Ectodermal cell (in vitro differentiated cells): Measurements from ENCODE around the gene MUC12.
"Not testable (repeated sequence)": the region's sequence is repeated elsewhere in the genome, so short reads cannot be mapped to it uniquely, and the experiment has no call there.

ENCODE experiments used
- H3K27ac ChIP-seq: 2 replicates; pipeline ENCODE4 v1.7.0; 2013; ENCODE audit warnings: mild to moderate bottlenecking, low read depth, low read length; ENCODE audit not compliant: insufficient read depth, poor library complexity, severe bottlenecking
- H3K27me3 ChIP-seq: 2 replicates; pipeline ENCODE4 v1.7.0; 2013; ENCODE audit warnings: mild to moderate bottlenecking, low read length; ENCODE audit not compliant: insufficient read depth, control insufficient read depth, poor library complexity, severe bottlenecking
- H3K36me3 ChIP-seq: one replicate; pipeline ENCODE4 v1.7.0; 2013; ENCODE audit warnings: low read length; ENCODE audit not compliant: control insufficient read depth, insufficient read depth
- H3K4me1 ChIP-seq: one replicate; pipeline ENCODE4 v1.7.0; 2013; ENCODE audit warnings: low read length; ENCODE audit not compliant: control insufficient read depth, insufficient read depth
- H3K4me3 ChIP-seq: 2 replicates; pipeline ENCODE4 v1.7.0; 2013; ENCODE audit warnings: low read depth, low read length, control low read depth; ENCODE audit not compliant: insufficient read depth
- H3K9me3 ChIP-seq: 2 replicates; pipeline ENCODE4 v1.7.0; 2013; ENCODE audit warnings: mild to moderate bottlenecking, low read length, moderate library complexity; ENCODE audit not compliant: control insufficient read depth
- WGBS, 2 experiments: methylation state at CpG; one replicate each; pipeline ENCODE4 v1.1.7; 2013; ENCODE audit warnings: missing lambda C conversion rate in 2 of 2; 5-methylcytosine and 5-hydroxymethylcytosine counted together

Gene MUC12

GRCh38 chr7:101059620-101059942, 90.2 kb downstream of the MUC12 start:
- WGBS, 2 experiments: 37 to 39% methylated on average over 9 of the region's 9 CpGs
- Histone ChIP-seq H3K27ac (no peak overlapping the region), H3K27me3 (peaks cover 24% of the 10 kb centered on the region), H3K36me3 (no peaks in the 10 kb centered on the region), H3K4me3 (no peak overlapping the region), H3K4me1 (no peaks in the 10 kb centered on the region), H3K9me3 (no peaks in the 10 kb centered on the region)

GRCh38 chr7:101060992-101061391, 91.6 kb downstream of the MUC12 start:
- H3K9me3 ChIP-seq: no peaks in the 10 kb centered on the region
- peaks cover 24% of the 10 kb centered on the region for H3K27me3 ChIP-seq
- no peak overlapping the region for H3K4me3 ChIP-seq
- 84 to 98% methylated on average over 4 to 5 of the region's 5 CpGs for WGBS, 2 experiments
- peaks cover 2% of the 10 kb centered on the region for H3K4me1 ChIP-seq
- H3K36me3 ChIP-seq: no peaks in the 10 kb centered on the region
- no peak overlapping the region for H3K27ac ChIP-seq

- not testable (repeated sequence) for H3K9me3 ChIP-seq, H3K36me3 ChIP-seq, H3K27me3 ChIP-seq, H3K4me3 ChIP-seq, H3K27ac ChIP-seq
- WGBS, 2 experiments: 87 to 89% methylated on average over 9 of the region's 9 CpGs
- H3K4me1 ChIP-seq: peaks cover 11% of the 10 kb centered on the region
These were observed 94.8 kb downstream of the MUC12 start for GRCh38 chr7:101064176-101064550.

- WGBS, 2 experiments: 92 to 94% methylated on average over 3 of the region's 3 CpGs
These were observed 95.8 kb downstream of the MUC12 start for GRCh38 chr7:101065162-101065561.

GRCh38 chr7:101066141-101066832, 96.9 kb downstream of the MUC12 start:
- Histone ChIP-seq H3K36me3 (no peaks in the 10 kb centered on the region), H3K27ac (no peak overlapping the region), H3K4me1 (peaks cover 11% of the 10 kb centered on the region), H3K27me3 (no peaks in the 10 kb centered on the region), H3K9me3 (no peaks in the 10 kb centered on the region), H3K4me3 (no peak overlapping the region)
- WGBS, 2 experiments: 50% methylated on average over 15 of the region's 15 CpGs

More at GRCh38 chr7:101065162-101065561, 95.8 kb downstream of the MUC12 start:
- not testable (repeated sequence) for H3K4me3 ChIP-seq, H3K27ac ChIP-seq, H3K36me3 ChIP-seq, H3K27me3 ChIP-seq, H3K9me3 ChIP-seq
- H3K4me1 ChIP-seq: peaks cover 11% of the 10 kb centered on the region

- Histone ChIP-seq H3K27ac (no peak overlapping the region), H3K36me3 (no peaks in the 10 kb centered on the region), H3K4me1 (peaks cover 11% of the 10 kb centered on the region), H3K9me3 (no peaks in the 10 kb centered on the region), H3K27me3 (no peaks in the 10 kb centered on the region), H3K4me3 (no peak overlapping the region)
- 58 to 59% methylated on average over 7 of the region's 7 CpGs for WGBS, 2 experiments
These were observed 97.4 kb downstream of the MUC12 start for GRCh38 chr7:101066833-101067177.

- WGBS, 2 experiments: 91 to 93% methylated on average over 10 of the region's 10 CpGs
- H3K27me3 ChIP-seq: no peaks in the 10 kb centered on the region
- H3K27ac ChIP-seq: no peak overlapping the region
- H3K4me3 ChIP-seq: no peak overlapping the region
- peaks cover 11% of the 10 kb centered on the region for H3K4me1 ChIP-seq
- H3K36me3 ChIP-seq: no peaks in the 10 kb centered on the region
- no peaks in the 10 kb centered on the region for H3K9me3 ChIP-seq
These were observed 99.0 kb downstream of the MUC12 start for GRCh38 chr7:101068401-101068800.
